Upper lobe of left lung (tissue), 6 donors: Measurements from ENCODE around the gene FAF1. TPM values are rescaled to one million over a fixed set of nuclear protein-coding genes. Genes with fewer than 3 reads are reported as not detected.
A peak's percentile ranks its signal among the peaks of the same experiment; 100 is the strongest.

Source experiments
- ATAC-seq, 2 donors: fragments of 200-7000 bp; cut with Tn5 transposase; one replicate each; pipeline ENCODE4 v1.9.1; 2022; ENCODE audit warnings: mild to moderate bottlenecking in 2 of 2, moderate library complexity in 2 of 2; ENCODE audit not compliant: low FRiP score in 2 of 2
- DNase-seq, 2 donors: peaks; one replicate each; pipeline ENCODE4 v3.0.0-alpha.2; 2019 to 2020
- H3K27ac ChIP-seq, 4 donors: fragments of 200-600 bp; sonication (generic); one replicate each; pipeline ENCODE4 v1.5.1; 2016 to 2019
- H3K27me3 ChIP-seq, 4 donors: fragments of 200-600 bp; sonication (generic); one replicate each; pipeline ENCODE4 v1.5.1; 2017 to 2019
- H3K36me3 ChIP-seq, 4 donors: fragments of 200-600 bp; sonication (generic); one replicate each; pipeline ENCODE4 v1.5.1; 2016 to 2019
- H3K4me1 ChIP-seq, 4 donors: fragments of 200-600 bp; sonication (generic); one replicate each; pipeline ENCODE4 v1.5.1; 2018 to 2019
- H3K4me3 ChIP-seq, 4 donors: fragments of 200-600 bp; sonication (generic); one replicate each; pipeline ENCODE4 v1.5.1; 2017 to 2019; ENCODE audit warnings: mild to moderate bottlenecking in 2 of 4, moderate library complexity in 1 of 4
- H3K9me3 ChIP-seq, 4 donors: fragments of 200-600 bp; sonication (generic); one replicate each; pipeline ENCODE4 v1.5.1; 2018 to 2019
- EP300 ChIP-seq, 4 donors: sonication (generic); formaldehyde crosslinking; IDR thresholded peaks; one replicate each; pipeline ENCODE4 v1.5.1; 2017; ENCODE audit warnings: antibody characterized with exemption in 4 of 4, control low read depth in 2 of 4
- POLR2A ChIP-seq, 4 donors: fragments of 450-650 bp; IDR thresholded peaks; one replicate each; pipeline ENCODE4 v1.5.1; 2016 to 2017; ENCODE audit warnings: antibody characterized with exemption in 4 of 4, mild to moderate bottlenecking in 2 of 4
- POLR2AphosphoS5 ChIP-seq, 2 donors: sonication (generic); formaldehyde crosslinking; IDR thresholded peaks; one replicate each; pipeline ENCODE4 v1.5.1; 2017; ENCODE audit warnings: antibody characterized with exemption in 2 of 2
- WGBS, 2 donors: methylation state at CpG; one replicate each; pipeline ENCODE4 v1.1.5; 2017 to 2018; 5-methylcytosine and 5-hydroxymethylcytosine counted together
- total RNA-seq, 6 donors: library from RNA; depleted of rRNA in 4 of 6; stranded (reverse); fragments of >200 nt in 4 of 6; gene quantifications; one replicate each; pipeline versions ENCODE4 v1.1.0 to v1.2.1, GENCODE V29; 2016 to 2021
- TF ChIP-seq, protein P1 (sequence below), 6 experiments: fragments of 450-650 bp in 4 of 6; fragments of 200-600 bp in 2 of 6; sonication (generic) in 2 of 6; IDR thresholded peaks; one replicate each; pipeline ENCODE4 v1.5.1; 2016 to 2019; ENCODE audit warnings: antibody characterized with exemption in 6 of 6
- donor health status: DM: no; HTN: no; CAD: no; lungs with moderate emphysema.
- donor health status: DM: no; HTN: yes; CAD: no; lungs with severe emphysema.

FAF1 gene
- total RNA-seq, 6 donors from 2014 or later = 30.2 to 52.3 (median 35.0) TPM

DNA sequence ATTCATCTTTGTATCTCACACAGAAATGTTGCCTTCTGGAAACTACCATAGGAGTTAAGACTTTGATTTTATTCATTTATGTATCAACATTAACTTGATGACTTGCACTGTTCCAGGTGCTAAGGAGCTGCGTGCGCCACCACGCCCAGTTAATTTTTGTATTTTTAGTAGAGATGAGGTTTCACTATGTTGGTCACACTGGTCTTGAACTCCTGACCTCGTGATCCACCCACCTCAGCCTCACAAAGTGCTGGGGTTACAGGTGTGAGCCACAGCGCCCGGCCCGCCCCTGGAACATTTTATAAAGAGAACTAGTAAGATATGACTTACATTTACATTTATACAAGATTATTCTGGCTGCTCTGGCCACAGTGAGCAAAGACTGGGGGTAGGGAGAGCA lies 252.2 kb downstream of the FAF1 start:
- TF ChIP-seq, protein P1, sequence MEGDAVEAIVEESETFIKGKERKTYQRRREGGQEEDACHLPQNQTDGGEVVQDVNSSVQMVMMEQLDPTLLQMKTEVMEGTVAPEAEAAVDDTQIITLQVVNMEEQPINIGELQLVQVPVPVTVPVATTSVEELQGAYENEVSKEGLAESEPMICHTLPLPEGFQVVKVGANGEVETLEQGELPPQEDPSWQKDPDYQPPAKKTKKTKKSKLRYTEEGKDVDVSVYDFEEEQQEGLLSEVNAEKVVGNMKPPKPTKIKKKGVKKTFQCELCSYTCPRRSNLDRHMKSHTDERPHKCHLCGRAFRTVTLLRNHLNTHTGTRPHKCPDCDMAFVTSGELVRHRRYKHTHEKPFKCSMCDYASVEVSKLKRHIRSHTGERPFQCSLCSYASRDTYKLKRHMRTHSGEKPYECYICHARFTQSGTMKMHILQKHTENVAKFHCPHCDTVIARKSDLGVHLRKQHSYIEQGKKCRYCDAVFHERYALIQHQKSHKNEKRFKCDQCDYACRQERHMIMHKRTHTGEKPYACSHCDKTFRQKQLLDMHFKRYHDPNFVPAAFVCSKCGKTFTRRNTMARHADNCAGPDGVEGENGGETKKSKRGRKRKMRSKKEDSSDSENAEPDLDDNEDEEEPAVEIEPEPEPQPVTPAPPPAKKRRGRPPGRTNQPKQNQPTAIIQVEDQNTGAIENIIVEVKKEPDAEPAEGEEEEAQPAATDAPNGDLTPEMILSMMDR (IDR thresholded peaks at IDR 0.05) = no peak
- TF ChIP-seq POLR2A (IDR thresholded peaks at IDR 0.05) (no peak), EP300 (IDR thresholded peaks at IDR 0.05) (no peak), POLR2AphosphoS5 (IDR thresholded peaks at IDR 0.05) (no peak)
- no peak for DNase-seq
- Histone ChIP-seq H3K27ac (no peak overlapping the region), H3K4me3 (no peak overlapping the region), H3K4me1 (peaks cover 0 to 18% (median 3%) of the 10 kb centered on the region in 4 donors), H3K36me3 (no peaks in the 10 kb centered on the region), H3K9me3 (no peaks in the 10 kb centered on the region), H3K27me3 (no peaks in the 10 kb centered on the region)
- ATAC-seq = no peak
- WGBS, 2 donors = 93 to 95% methylated on average over 7 of the region's 7 CpGs

DNA sequence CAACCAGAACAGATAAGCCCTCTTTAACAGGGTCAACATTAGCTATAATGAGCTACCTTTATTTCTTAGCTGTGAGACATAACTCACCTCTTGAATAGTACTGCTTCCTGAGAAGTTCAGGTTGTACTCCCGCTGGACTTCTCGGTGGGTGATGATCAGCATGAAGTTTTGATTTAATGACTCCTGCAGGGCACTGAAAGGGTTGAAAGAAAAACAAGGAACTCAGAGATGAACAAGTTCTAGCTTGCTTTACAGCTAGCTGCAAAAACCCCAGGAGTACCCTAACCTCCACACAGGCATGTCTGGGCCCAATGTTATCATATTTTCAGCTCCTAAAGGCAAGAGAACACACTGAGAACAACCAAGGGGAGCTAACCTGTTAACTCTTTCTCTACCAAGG lies 254.4 kb downstream of the FAF1 start:
- H3K4me3 ChIP-seq = no peak overlapping the region
- DNase-seq = no peak
- TF ChIP-seq EP300 (IDR thresholded peaks at IDR 0.05) (no peak), POLR2A (IDR thresholded peaks at IDR 0.05) (no peak), POLR2AphosphoS5 (IDR thresholded peaks at IDR 0.05) (no peak)
- TF ChIP-seq, protein P1 (IDR thresholded peaks at IDR 0.05) = no peak
- 78 to 81% methylated on average over 2 of the region's 2 CpGs for WGBS, 2 donors
- no peaks in the 10 kb centered on the region for H3K27me3 ChIP-seq
- no peaks in the 10 kb centered on the region for H3K36me3 ChIP-seq
- no peaks in the 10 kb centered on the region for H3K9me3 ChIP-seq
- H3K27ac ChIP-seq = no peak overlapping the region
- no peak for ATAC-seq
- peaks cover 0 to 18% (median 9%) of the 10 kb centered on the region in 4 donors for H3K4me1 ChIP-seq

DNA sequence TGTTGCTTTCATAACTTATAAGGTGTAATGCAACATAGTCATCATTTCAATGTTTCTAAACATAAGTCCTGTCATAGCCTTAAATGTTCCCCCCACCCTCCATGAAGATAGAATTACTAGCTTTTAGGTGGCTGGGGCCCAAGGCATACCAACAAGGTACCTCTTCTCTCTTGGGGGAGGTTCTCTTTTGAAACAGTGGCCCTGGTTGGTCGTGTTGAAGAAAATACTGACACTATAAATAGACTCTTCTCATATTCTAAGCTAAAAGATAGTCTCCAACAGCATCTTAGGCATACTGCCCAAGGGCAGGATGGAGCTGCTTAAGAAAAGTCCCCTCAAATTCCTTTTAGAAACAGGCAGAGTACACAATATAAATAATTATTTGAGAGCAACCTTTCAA lies 255.0 kb downstream of the FAF1 start:
- ATAC-seq (no peak), DNase-seq (no peak)
- Histone ChIP-seq H3K4me1 (peaks cover 0 to 18% (median 11%) of the 10 kb centered on the region in 4 donors), H3K27ac (no peak overlapping the region), H3K4me3 (no peak overlapping the region), H3K9me3 (no peaks in the 10 kb centered on the region), H3K36me3 (no peaks in the 10 kb centered on the region), H3K27me3 (no peaks in the 10 kb centered on the region)
- WGBS, 2 donors = 12 to 31% methylated on average over 1 of the region's 1 CpG
- TF ChIP-seq EP300 (IDR thresholded peaks at IDR 0.05) = no peak

DNA sequence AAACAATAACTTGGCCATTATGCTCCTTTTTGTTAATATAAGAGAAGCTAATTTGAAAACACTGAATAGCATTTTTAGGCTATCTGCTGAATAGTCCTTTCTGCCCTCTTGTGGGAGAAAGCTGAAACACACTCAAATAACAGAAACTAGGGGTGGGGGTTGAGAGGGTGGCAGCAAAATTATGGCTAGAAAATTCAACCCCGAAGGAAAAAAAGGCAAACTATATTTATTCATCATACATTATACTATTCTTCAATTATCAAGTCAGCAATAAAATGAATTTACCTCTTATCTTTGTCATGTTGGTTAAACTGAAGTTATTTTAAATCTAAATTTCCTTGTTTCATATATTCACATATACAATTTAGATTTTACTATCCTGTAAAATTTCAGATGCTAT lies 255.9 kb downstream of the FAF1 start:
- Histone ChIP-seq H3K27me3 (no peaks in the 10 kb centered on the region), H3K4me3 (no peak overlapping the region), H3K36me3 (no peaks in the 10 kb centered on the region), H3K9me3 (no peaks in the 10 kb centered on the region), H3K27ac (no peak overlapping the region), H3K4me1 (peaks cover 0 to 20% (median 11%) of the 10 kb centered on the region in 4 donors)
- ATAC-seq = peak in 1 of 2 donors; percentile 70
- TF ChIP-seq, protein P1 (IDR thresholded peaks at IDR 0.05) = peak; percentile 44 to 81 (median 61)
- TF ChIP-seq POLR2AphosphoS5 (IDR thresholded peaks at IDR 0.05) (no peak), POLR2A (IDR thresholded peaks at IDR 0.05) (no peak), EP300 (IDR thresholded peaks at IDR 0.05) (no peak)
- WGBS, 2 donors = 18 to 31% methylated on average over 1 of the region's 1 CpG
- DNase-seq = no peak

DNA sequence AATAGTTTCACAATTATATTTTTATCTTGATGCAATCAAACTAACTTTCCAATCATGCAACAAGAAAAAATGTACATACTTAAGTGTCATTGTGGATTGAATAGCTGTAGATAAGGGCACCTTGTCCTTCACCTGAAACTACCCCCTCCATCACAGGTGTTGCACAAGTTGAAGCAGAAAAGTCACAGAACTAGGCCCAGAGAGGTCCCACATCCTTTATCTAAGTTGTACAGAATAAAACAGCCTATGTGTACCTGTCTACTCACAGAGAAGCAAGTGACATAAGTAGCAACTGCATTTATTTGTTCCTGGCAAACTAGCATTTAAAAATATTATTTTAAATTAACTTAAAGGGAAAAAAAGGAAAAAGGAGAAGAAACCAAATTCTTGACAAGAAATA lies 256.8 kb downstream of the FAF1 start:
- Histone ChIP-seq H3K4me3 (no peak overlapping the region), H3K9me3 (no peaks in the 10 kb centered on the region), H3K4me1 (peaks cover 0 to 20% (median 11%) of the 10 kb centered on the region in 4 donors), H3K27me3 (no peaks in the 10 kb centered on the region), H3K36me3 (no peaks in the 10 kb centered on the region), H3K27ac (no peak overlapping the region)
- DNase-seq = peak in 1 of 2 donors; percentile 52
- peak in 1 of 2 donors; percentile 51 for ATAC-seq
- TF ChIP-seq, protein P1 (IDR thresholded peaks at IDR 0.05) = no peak
- TF ChIP-seq EP300 (IDR thresholded peaks at IDR 0.05) = peak in 1 of 4 donors; percentile 29
- TF ChIP-seq POLR2AphosphoS5 (IDR thresholded peaks at IDR 0.05) = no peak
- no peak for TF ChIP-seq POLR2A (IDR thresholded peaks at IDR 0.05)
